Inflammatory macrophage treated with lipopolysaccharide for 4 hours (primary cell): ENCODE data around the gene RHOH.
A peak's percentile ranks its signal among the peaks of the same experiment; 100 is the strongest.

Experiments used
- DNase-seq: peaks from one replicate; pipeline ENCODE4 v3.0.0-alpha.2; 2020

RHOH gene

DNA sequence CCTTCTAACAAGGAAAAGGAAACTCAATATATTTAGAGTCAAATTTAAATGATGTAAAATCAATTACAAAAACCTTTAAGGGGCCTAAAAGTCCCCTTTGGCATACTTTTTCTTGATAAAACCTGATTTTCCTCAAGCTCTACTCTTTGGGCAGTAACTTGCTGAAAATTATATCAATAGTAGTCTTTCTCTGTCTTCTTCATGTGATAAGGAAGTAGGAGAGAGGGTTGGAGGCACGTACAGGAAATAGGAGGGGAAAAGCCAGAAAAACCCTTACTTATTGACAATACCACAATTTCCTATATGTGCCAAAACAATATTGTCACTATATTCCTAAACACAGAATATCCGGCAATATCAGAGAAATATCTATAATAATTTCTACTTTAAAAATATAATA is 9.6 kb downstream of the RHOH start:
- DNase-seq, result peak; percentile 72

DNA sequence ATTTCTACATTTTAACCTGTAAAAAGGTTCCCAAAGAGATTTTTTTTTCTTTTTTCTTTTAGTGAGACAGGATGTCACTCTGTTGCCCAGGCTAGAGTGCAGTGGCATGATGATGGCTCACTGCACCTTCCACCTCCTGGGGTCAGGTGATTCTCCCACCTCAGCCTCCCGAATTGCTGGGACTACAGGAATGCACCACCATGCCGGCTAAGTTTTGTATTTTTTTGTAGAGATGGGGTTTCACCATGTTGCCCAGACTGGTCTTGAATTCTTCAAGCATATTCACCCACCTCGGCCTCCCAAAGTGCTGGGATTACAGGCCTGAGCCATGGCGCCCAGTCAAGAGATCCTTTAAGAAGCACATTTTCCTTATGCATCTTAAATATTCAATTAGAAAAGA is 12.6 kb downstream of the RHOH start:
- DNase-seq, result no peak

DNA sequence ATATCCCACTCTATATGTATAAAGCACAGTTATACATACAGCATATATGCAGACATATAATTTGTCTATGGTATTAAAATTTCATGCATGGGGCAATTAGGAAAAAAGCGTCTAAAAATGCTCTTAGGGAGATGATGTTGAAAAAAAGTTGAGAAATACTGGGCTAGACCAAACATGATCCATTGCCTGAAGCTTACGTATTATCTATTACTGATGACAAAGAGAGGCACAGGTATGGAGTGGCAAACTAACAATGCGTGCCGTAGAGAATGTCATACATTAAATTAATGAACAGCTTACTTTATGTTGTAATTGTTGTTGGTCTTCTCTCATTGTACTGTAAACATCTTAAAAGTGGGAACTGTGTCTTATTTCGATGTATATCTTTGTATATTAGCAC is 13.9 kb downstream of the RHOH start:
- DNase-seq, result no peak

DNA sequence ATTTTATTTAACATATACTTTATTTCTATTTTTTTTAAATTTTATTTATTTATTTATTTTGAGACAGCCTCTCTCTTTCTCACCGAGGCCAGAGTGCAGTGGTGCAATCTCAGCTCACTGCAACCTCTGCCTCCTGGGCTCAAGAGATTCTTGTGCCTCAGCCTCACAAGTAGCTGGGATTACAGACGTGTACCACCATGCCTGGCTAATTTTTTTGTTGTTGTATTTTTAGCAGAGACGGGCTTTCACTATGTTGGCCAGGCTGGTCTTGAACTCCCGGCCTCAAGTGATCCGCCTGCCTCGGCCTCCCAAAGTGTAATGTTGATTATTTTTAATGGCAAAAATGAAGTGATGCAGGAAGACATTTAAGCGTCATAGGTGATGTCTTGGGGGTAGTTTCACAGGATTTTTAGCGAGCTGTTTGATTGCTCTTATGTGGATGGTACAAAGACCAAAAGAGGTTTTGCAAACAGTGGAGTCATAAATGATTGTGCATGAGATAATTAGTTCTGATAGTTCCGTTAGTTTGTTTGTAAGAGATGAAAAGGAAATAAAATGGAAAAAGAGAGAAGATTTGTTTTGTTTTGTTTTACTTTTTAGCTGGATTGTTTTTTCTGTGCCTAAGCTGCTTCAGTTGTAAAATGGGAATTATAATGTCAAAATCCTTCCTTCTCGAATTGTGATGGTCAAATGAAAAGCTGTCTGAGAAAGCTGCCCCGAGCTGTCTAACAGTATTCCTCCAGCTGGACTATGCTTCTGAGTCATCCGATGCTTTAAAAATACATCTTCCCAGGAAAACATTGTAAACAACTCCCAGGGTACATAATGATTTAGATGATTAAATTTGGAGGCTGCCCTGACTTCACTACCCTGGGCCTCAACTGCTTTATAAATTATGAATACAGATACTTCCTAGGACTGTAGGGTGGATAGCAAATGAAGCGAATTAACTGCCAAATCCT is 14.7 kb downstream of the RHOH start:
- DNase-seq, result no peak

DNA sequence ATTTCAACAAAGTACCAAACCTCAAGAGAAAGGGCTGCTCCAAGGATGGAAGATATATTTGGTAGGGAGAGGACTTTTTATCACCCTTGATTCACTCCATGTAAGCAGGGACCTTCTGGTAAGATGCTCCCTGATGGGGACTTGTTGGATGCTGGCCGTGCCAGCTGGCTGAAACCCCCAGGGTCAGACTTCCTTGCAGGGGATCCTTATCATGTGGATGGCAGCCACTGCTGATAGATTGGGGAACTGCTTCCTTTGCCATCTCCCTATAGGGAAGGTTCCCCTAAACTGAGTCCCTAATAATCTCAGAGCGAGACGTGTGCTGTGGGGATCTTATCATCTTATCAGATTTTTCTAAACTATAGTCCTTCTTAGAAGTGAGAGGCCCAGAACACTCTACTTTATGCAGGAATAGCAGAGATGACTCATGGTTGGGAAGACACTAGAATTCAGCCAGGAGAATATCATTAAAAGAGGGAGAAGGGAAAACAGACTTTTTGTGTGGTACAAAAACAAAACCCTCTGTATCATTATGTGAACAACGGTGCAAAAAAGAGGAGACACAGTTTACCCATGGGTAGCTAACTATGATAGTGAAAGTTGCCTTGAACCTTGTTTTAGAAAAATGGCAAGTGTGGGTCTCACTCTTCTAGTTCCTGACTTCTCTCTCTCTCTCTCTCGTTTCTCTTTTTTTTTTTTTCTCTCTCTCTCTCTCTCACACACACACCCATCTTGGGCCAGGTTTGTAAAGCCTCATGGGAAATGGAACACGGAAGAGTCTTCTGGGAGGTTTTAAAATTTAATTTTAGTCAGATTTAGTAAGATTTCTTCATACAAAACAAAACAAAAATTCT is 16.1 kb downstream of the RHOH start:
- no peak for DNase-seq

DNA sequence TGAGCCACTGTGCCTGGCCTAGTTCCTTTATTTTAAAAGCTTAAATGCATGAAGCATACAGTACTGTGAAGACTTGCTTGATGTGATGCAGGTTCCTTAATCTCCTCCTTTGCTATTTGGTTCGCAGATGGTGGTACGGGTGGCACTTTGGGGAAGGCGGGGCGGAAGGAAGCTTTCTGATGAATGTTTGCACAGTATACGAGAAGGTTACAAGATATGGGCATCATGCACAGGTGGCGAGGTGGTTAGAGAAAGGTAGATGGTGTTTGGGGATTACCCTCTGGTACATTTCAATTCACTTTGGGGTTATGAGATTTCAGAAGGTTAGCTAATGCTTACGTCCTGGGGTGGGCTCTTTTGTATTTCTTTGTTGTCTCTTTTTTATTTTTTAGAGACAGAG is 17.2 kb downstream of the RHOH start:
- no peak for DNase-seq

DNA sequence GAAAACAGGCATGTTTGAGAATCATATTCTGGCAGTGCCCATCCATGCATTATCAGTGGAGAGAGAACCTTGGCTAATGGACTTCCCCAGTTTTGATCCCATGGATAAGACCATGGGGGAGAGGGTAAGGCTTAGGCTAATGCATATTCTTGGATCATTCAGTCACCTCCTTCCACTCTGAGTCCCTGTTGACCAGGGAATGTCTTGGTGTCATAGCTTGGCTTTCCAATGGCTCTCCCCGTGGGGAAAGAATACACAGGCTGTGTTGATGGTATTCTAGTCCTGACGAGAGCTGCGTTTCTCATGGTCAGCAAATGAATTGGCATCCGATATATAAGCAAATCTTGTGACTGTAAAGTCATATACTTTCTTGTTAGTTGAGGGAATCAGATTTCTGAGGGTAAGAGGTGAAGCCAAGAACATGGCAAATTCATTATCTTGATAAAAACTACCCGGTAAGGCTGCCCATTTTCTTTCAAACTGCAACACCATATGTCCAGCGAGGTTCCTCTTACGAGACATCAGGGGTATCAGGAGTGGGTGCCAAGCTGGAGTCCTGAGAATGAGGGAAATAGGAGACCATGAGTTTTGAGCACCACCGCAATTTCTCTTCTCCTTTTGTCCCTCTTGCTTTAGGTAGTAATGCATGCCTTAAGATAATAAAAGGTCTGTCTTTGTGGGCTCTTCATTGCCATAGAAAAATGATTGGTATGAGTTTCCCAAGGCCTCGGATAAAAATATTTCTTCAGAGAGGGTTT is 18.0 kb downstream of the RHOH start:
- DNase-seq, result no peak

DNA sequence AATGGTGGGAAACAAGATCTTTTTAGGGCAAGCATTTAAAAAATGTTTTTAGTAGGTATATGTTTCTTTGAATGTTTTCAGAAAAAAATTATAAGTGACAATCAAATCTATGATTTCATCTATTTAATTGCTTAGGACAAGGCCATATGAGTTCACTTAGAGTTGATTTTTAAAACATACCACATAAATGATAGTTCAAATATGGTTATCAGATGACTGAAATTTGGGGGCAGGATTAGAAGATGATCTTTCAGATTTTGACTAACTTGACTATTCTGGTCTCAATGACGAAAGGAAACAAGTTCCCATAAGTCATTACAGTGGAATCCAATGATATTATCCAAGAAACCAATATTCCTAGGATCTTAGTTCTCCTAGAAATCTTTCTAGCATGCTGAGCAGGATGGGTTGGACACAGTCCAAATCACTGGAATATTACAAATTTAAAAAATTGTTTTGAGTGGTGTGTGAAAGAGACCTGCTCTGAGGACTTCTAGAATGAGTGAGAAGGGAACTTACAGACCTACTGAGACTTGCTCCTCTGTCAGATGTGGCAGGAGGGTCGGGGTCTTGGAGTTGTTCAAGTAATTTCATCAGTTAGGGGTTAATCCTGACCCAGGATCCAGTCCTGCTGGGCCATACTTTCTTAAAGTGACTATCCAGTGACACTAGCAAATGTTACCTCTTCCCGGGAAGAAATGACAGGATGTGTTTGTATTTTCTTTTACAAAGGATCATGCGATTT is 20.0 kb downstream of the RHOH start:
- no peak for DNase-seq

DNA sequence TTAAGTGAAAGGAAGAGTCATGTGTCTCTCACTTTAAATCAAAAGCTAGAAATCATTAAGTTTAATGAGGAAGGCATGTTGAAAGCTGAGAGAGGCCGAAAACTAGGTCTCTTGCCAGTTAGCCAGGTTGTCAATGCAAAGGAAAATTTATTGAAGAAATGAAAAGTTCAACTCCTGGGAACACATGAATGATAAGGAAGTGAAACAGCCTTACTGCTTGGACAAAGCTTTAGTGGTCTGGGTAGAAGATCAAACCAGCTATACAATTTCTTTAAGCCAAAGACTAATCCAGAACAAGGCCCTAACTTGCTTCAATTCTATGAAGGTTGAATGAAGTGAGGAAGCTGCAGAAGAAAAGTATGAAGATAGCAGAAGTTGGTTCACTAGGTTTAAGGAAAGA is 24.9 kb downstream of the RHOH start:
- DNase-seq, result no peak

DNA sequence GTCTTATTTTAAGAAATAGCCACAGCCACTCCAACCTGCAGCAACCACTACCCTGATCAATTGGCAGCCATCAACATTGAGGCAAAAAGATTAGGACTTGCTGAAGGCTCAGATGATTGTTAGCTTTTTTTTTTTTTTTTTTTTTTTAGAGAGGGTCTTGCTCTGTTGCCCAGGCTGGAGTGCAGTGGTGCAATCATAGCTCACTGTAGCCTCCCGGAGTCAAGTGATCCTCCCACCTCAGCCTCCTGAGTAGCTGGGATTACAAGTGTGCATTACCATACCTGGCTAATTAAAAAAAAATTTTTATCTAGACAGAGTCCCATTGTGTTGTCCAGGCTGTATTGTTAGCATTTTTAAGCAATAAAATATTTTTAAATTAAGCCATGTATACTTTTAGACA is 26.5 kb downstream of the RHOH start:
- no peak for DNase-seq

DNA sequence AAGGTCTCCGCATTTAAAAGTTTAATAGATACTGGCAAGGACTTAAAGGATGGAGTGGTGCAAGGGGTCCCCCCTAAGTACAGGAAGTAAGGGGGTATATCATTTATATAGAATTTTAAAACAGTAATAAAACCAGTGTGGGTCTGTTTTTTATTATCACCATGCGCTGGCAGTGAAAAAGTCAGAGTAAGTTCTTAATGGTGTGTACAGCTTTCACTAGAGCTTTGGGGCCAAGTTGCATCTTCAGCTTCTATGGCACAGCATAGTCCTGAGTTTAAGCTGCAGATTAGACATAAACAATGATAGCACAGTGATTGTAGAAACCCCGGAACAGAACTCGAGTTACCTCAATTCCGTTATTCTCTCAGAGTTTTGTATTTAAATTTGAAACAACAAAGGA is 27.6 kb downstream of the RHOH start:
- no peak for DNase-seq

DNA sequence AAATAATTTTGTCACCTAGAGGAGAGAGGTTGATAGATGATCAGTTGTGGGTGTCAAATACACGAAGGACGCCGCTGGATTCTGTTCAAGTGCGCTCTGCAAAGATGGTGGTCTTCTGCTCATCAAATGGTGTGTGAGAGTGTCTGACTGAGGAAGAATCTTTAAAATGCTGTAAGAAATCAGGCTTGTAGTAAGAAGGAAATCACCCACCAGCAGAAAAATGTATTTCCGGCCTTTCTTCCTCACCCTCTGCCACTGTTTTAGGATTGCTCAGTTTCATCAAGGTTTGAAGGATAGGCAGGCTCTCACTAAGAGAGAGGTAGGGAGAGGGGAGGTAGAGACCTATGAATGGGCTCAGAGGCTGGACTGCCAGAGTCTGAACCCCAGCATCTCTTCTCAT is 28.7 kb downstream of the RHOH start:
- DNase-seq, result no peak

DNA sequence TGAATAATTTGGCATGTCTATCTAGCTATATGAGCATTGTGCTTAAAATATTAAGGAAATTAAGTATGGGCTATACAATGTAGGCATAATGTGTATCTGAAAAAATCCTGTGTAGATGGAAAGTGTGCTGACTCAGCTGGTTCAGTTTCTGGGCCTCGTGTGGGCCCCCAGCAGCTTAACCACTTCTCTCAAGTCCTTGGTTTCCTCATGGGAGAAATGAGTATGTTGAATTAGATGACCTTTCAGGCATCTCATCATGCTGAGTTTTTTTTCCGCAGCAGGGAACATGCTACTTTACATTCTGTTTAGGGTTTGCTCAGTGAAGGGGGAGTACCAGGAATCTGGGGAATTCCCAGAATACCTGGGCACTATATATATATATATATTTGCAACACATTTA is 30.5 kb downstream of the RHOH start:
- peak; percentile 30 for DNase-seq

DNA sequence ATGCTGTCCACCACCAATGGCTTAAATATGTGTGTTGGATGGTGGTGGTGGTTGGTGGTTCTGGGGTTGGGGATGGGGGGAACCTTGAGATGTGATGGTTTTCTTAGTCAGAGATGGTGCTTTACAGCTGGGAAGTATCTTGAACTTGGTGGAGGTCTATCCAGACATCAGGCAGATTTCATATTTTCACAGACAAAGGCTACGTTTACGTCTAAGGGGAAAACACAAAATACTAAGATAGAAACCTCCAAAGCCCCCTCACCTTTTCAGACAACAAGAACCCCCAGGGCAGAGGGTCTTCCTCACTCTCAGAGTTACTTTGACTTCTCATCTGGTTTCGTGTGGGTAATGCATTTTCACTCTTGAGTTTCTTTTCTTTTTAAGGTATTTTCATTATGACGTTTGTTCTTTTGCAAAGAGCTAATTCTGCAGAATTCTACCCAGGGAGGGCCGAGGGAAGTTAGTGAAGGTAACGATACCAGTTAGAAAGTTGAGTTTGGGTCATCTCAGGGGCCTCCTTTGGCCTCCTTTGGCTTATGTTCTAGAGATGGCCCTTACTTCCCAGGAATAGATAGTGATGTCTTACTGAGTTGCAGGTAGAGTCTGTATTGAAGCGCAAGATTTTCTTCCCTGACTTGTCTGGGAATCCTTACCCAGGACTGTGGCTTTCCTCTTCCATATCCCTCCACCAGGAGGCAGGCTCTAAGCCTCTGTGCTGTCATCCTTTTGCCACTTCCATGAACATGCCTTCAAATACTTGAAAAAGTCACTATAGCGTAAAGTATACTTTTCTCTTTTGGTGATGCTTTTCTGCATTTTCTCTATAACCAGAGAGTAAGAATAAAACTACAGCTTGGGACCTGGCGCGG is 31.9 kb downstream of the RHOH start:
- peak; percentile 27 for DNase-seq

DNA sequence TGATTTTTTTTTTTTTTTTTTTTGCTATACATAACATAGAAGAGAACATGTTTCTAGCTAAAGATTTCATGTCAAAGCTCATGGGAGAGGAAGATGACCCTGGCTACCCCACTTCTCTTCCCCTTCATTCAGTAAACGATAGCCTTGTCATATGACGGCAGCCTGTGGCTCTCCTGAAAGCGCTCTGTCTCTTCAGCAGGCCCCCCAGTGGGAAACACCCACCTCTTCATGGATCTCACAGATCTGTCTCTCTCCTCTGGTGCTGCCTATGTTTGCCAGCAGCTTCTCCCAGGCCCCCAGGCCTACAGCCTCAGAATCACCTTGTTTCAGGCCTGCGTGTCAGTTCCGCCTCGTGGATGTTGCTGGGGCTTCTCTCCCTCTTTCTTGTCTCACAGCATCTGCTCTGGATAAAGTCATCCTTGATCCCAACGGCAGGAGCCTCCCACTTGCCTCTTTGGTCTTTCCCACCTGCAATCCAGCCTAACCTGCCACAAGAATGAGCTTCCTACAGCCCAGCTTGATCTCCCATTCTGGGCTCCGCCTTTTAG is 34.6 kb downstream of the RHOH start:
- DNase-seq, result no peak

DNA sequence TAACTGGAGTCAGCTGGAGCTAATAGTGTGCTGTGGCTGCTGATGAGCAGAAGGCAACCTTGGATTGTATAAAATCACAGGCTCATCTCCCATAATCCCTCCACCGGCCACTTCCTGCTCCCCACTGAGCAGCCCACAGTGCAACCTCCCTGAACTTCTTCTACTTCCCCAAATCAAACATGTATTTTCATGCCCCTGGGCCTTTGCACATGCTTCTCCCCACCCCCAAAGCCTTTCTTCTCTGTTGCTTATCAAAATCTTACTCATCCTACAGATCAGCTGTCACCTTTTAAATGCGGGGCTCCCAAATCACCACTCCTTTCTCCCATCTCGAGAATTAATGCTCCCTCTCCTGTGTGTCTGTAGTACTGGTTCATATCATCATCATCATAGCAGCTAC is 35.8 kb downstream of the RHOH start:
- no peak for DNase-seq

DNA sequence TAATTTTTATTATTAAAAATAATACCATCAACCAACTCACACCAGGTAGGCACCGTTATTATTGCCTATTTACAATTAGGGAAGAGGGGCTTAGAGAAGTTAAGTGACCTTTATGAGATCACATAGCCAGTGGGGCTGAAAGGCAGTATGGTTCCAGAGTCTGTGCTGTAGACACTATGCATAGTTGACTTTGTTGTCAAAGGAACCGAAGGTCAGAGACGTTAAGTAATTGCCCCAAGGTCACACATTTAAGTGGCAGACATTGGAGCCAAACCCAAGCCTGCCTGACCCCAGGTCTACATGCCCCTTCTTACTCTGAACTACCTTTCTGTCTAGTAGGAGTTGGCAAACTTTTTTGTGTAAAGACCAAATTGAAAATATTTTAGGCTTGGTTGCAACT is 36.4 kb downstream of the RHOH start:
- no peak for DNase-seq

DNA sequence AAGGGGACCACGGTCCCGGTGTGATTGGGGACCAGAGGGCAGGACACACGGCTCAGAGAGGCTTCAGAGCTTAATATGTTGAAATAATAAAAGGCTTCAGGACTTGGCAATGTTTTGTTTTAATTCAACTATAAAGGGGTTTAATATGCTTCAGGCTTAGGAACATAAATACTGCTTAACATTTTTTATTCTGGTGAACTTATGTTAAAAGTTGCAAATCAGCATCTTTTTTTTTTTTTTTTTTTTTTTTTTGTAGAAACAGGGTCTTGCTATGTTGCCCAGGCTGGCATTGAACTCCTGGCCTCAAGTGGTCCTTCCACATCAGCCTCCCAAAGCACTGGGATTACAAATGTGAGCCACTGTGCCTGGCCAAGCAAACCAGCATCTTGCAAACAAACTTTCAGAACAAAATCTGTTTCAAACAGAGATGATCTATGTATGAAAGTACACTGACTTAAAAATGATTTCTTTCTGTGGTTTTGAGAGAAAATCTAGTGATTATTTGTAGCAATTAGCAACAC is 37.7 kb downstream of the RHOH start:
- no peak for DNase-seq

DNA sequence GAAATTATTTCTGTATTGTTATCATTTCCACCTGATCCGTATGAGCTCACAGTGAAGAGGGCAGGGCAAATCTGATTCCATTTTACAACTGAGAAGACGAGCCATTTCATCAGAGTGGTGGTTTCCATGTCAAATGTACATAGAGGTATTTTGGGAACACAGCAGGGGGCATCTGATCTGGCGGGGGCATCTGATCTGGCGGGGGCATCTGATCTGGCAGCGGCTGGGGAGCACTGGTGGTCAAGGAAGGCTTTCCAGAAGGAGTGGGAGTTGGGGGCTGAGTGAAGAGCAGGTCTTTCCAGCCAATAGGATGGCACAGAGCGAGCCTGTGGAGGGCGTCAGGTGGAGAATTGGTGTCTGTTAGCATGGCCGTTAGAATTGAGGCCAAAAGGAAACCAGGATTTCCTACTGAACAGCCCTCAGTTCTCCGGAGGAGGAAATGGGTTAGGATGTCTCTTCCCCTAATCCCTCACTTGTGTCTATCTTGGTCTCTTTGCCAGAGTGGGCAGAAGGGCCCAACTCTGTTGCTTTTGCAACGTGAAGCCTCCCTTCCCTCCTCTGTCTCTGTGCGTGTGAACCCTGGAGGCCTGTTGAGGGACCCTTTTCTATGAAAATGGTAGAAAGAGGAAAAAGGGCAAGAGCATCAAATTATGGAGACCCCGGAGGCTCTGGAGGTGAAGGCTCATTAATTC is 41.3 kb downstream of the RHOH start:
- no peak for DNase-seq
